ENCODE measurements around the gene P4HB.
"Not testable (repeated sequence)": the region's sequence is repeated elsewhere in the genome, so short reads cannot be mapped to it uniquely, and the experiment has no call there.

The P4HB gene

DNA sequence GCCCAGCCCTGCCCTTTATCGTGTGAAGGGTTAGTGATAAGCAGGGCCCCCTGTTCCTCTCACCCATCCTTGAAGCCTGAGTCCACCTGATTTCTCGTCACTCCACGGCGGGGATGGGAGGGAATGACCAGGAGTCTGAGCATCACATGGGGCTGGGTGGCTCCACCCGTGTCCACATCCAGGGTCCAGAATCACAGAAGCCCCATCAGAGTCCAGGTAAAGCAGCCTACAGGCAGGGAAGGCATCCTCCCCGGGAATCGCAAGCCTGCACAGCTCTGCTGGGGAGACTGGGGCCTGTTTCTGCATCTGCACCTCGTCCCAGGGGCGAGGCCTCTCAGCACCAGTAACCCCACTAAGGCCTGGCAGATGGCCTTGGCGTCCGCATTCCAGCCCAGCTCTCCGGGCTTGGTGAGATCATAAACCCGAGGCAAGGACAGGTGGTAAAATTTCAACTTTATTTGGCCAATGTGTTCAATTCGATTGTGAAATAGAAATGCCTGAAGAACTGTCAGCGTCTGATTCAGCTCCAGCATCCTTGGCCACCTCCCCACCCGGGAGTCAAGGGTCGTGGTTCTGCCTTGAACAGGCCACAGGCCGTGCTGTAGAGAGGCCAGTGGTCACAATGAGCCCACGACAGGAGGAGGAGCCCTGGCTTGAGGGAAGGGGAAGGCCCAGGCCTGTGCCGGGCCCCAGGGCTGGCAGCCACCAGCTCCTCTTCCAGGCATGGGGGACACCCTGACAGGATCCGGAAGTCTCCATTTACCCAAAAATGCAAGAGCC is 17.4 kb downstream of the P4HB start:
- no peaks in the 10 kb centered on the region for H3K36me3 ChIP-seq (ENCODE audit: control insufficient read depth, insufficient read depth, low read length)
- no peak overlapping the region for H2AFZ ChIP-seq
- no peaks in the 10 kb centered on the region for H3K27me3 ChIP-seq (ENCODE audit: control insufficient read depth, insufficient read depth, low read length)

DNA sequence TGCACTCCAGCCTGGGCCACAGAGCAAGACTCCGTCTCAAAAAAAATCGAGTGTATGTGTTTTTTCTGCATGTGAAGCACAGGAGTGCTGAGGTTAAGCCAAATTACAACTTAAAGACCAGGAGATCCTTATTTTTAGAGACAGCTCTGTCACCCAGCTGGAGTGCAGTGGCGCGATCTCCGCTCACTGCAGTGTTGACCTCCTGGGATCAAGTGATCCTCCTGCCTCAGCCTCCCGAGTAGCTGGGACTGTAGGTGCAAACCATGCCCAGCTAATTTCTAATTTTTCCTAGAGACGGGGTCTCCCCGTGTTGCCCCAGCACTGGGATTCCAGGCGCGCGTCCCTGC is 18.0 kb downstream of the P4HB start:
- Histone ChIP-seq H3K4me1 (peaks cover 7% of the 10 kb centered on the region), H3K27me3 (ENCODE audit: control insufficient read depth, insufficient read depth, low read length) (no peaks in the 10 kb centered on the region), H3K27ac (no peak overlapping the region), H2AFZ (no peak overlapping the region), H3K79me2 (no peaks in the 10 kb centered on the region), H3K4me2 (ENCODE audit: low read length) (no peak overlapping the region), H3K9ac (no peak overlapping the region), H3K36me3 (ENCODE audit: control insufficient read depth, insufficient read depth, low read length) (no peaks in the 10 kb centered on the region), H3K9me3 (ENCODE audit: control insufficient read depth, low read length) (no peaks in the 10 kb centered on the region), H3K4me3 (ENCODE audit: low read depth, low read length) (no peak overlapping the region)
- TF ChIP-seq, protein P1, sequence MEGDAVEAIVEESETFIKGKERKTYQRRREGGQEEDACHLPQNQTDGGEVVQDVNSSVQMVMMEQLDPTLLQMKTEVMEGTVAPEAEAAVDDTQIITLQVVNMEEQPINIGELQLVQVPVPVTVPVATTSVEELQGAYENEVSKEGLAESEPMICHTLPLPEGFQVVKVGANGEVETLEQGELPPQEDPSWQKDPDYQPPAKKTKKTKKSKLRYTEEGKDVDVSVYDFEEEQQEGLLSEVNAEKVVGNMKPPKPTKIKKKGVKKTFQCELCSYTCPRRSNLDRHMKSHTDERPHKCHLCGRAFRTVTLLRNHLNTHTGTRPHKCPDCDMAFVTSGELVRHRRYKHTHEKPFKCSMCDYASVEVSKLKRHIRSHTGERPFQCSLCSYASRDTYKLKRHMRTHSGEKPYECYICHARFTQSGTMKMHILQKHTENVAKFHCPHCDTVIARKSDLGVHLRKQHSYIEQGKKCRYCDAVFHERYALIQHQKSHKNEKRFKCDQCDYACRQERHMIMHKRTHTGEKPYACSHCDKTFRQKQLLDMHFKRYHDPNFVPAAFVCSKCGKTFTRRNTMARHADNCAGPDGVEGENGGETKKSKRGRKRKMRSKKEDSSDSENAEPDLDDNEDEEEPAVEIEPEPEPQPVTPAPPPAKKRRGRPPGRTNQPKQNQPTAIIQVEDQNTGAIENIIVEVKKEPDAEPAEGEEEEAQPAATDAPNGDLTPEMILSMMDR (IDR thresholded peaks at IDR 0.05): no peak

More for the DNA sequence above, 17.4 kb downstream of the P4HB start:
- Histone ChIP-seq H3K9ac (no peak overlapping the region), H3K4me1 (peaks cover 7% of the 10 kb centered on the region), H3K4me3 (ENCODE audit: low read depth, low read length) (no peak overlapping the region), H3K4me2 (ENCODE audit: low read length) (no peak overlapping the region), H3K27ac (no peak overlapping the region), H3K9me3 (ENCODE audit: control insufficient read depth, low read length) (no peaks in the 10 kb centered on the region), H3K79me2 (no peaks in the 10 kb centered on the region)
- TF ChIP-seq, protein P1 (IDR thresholded peaks at IDR 0.05): no peak

DNA sequence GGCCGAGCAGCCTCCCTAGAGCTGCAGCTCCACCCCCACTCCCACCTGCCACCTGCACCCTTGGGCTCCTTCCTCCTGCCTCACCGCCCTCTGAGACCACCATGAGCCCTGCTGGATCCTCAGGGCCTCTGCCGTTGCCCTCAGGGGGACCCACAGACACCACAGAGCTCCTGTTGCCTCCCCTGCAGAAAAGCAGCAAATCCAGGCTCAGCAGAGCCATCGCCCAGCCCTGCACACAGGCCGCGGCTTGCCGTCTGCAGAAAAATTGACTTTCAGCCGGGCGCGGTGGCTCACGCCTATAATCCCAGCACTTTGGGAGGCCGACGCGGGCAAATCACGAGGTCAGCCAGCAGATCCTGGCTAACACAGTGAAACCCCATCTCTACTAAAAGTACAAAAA is 18.5 kb downstream of the P4HB start:
- H3K4me3 ChIP-seq (ENCODE audit: low read depth, low read length): no peak overlapping the region
- no peaks in the 10 kb centered on the region for H3K36me3 ChIP-seq (ENCODE audit: control insufficient read depth, insufficient read depth, low read length)
- H3K79me2 ChIP-seq: no peaks in the 10 kb centered on the region
- TF ChIP-seq, protein P1 (IDR thresholded peaks at IDR 0.05): no peak
- H2AFZ ChIP-seq: no peak overlapping the region
- H3K27ac ChIP-seq: no peak overlapping the region
- peaks cover 7% of the 10 kb centered on the region for H3K4me1 ChIP-seq
- H3K9ac ChIP-seq: no peak overlapping the region
- H3K27me3 ChIP-seq (ENCODE audit: control insufficient read depth, insufficient read depth, low read length): no peaks in the 10 kb centered on the region
- H3K9me3 ChIP-seq (ENCODE audit: control insufficient read depth, low read length): no peaks in the 10 kb centered on the region
- H3K4me2 ChIP-seq (ENCODE audit: low read length): no peak overlapping the region

DNA sequence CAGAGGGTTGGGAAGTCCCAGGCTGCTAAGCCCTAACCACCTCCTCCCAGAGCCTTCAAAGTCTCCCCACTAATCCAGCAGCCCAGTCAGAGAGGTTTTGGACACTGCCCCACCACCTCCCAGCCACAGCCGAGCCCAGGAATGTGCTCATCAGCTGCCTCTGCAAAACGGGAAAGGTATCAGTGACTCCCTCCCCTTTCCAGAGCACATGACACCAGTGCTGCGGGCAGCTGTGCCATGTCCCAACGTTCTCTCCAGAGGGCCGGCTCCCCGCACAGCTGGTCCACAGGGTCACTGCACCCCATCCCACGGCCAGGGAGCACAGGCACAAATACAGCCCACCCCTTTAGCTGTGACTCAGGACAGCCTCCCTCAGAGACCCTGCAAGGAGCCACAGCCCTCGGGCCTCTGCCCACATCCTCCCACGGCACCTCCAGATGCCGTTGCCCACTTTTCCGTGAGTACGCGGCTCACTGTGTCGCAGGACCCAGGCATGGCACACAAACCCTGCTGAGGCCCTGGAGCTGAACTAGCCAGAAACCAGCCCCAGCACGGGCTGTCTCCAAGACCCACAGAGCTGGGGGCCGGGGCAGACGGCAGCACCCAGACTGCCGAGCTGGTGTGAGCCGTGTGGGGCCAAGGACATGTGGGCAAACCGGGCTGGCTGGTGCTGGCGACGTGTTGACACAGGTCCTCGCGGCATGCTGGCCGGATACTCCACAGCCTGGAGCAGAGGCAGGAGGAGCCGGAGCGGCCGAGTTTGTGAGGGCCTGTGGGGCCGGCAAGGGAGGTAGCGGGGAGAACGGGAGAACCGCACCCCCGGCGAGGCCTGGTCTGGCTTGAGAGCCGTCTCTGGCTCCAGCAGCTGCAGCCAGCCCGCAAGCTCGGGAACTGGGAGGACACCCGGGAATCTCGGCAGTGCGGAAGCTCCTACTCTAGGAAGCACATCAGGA is 19.2 kb downstream of the P4HB start:
- TF ChIP-seq, protein P1 (IDR thresholded peaks at IDR 0.05): no peak
- Histone ChIP-seq H2AFZ (peak overlapping the region; percentile 97), H3K4me1 (peaks cover 7% of the 10 kb centered on the region), H3K9ac (no peak overlapping the region), H3K36me3 (ENCODE audit: control insufficient read depth, insufficient read depth, low read length) (no peaks in the 10 kb centered on the region), H3K9me3 (ENCODE audit: control insufficient read depth, low read length) (no peaks in the 10 kb centered on the region), H3K4me3 (ENCODE audit: low read depth, low read length) (peak overlapping the region; percentile 1), H3K27ac (peak overlapping the region; percentile 5), H3K4me2 (ENCODE audit: low read length) (peak overlapping the region; percentile 43), H3K79me2 (no peaks in the 10 kb centered on the region), H3K27me3 (ENCODE audit: control insufficient read depth, insufficient read depth, low read length) (no peaks in the 10 kb centered on the region)

DNA sequence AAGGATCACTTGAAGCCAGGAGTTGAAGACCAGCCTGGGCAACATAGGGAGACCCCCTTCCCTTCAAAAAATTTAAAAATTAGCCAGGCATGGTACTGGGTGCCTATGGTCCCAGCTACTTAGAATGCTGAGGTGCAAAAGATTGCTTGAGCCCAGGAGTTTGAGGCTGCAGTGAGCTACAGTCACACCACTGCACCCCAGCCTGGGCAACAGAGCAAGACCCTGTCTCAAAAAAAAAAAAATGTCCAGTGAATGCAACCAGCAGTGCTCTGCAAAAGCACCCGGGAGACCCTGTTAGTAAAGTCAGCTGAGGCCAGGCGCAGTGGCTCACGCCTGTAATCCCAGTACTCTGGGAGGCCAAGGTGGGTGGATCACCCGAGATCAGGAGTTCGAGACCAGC is 20.3 kb downstream of the P4HB start:
- H3K79me2 ChIP-seq; H3K4me2 ChIP-seq (ENCODE audit: low read length); H3K36me3 ChIP-seq (ENCODE audit: control insufficient read depth, insufficient read depth, low read length); H3K27me3 ChIP-seq (ENCODE audit: control insufficient read depth, insufficient read depth, low read length); H3K4me3 ChIP-seq (ENCODE audit: low read depth, low read length); H3K27ac ChIP-seq; H3K9me3 ChIP-seq (ENCODE audit: control insufficient read depth, low read length); H3K4me1 ChIP-seq; H2AFZ ChIP-seq; H3K9ac ChIP-seq: not testable (repeated sequence)
